HEK293 (cell line): ENCODE measurements around the gene SLC25A47.

Experiments used
- SETDB1 ChIP-seq: IDR thresholded peaks from one replicate; pipeline ENCODE4 v1.6.1; 2017; ENCODE audit warnings: mild to moderate bottlenecking, low read length, moderate library complexity, mixed read lengths; ENCODE audit not compliant: insufficient read length
- ZBTB21 ChIP-seq: fragments of 450-650 bp; formaldehyde crosslinking; IDR thresholded peaks from 2 replicates; pipeline ENCODE4 v1.5.1; 2017; ENCODE audit warnings: missing biosample characterization, missing genetic modification characterization
- ZBTB7A ChIP-seq: fragments of 450-650 bp; formaldehyde crosslinking; IDR thresholded peaks from 2 replicates; pipeline ENCODE4 v1.5.1; 2016; ENCODE audit warnings: low read depth, missing biosample characterization, missing genetic modification characterization
- ZFP3 ChIP-seq: fragments of 450-650 bp; formaldehyde crosslinking; IDR thresholded peaks from 2 replicates; pipeline ENCODE4 v1.5.1; 2016; ENCODE audit warnings: low read depth, missing biosample characterization, missing genetic modification characterization
- ZNF248 ChIP-seq: fragments of 450-650 bp; formaldehyde crosslinking; IDR thresholded peaks from 2 replicates; pipeline ENCODE4 v1.5.1; 2017; ENCODE audit warnings: missing biosample characterization, missing genetic modification characterization
- ZNF266 ChIP-seq: fragments of 450-650 bp; formaldehyde crosslinking; IDR thresholded peaks from 2 replicates; pipeline ENCODE4 v1.5.1; 2016; ENCODE audit warnings: missing biosample characterization, missing genetic modification characterization, low read depth
- ZNF423 ChIP-seq: fragments of 450-650 bp; formaldehyde crosslinking; IDR thresholded peaks from 2 replicates; pipeline ENCODE4 v1.5.1; 2016; ENCODE audit warnings: missing biosample characterization, missing genetic modification characterization
- ZNF558 ChIP-seq: fragments of 450-650 bp; formaldehyde crosslinking; IDR thresholded peaks from 2 replicates; pipeline ENCODE4 v1.5.1; 2016; ENCODE audit warnings: missing biosample characterization, missing genetic modification characterization
- ZNF561 ChIP-seq: fragments of 450-650 bp; IDR thresholded peaks from 2 replicates; pipeline ENCODE4 v1.5.1; 2018; ENCODE audit warnings: missing biosample characterization, missing genetic modification characterization, borderline replicate concordance
- ZNF610 ChIP-seq: fragments of 450-650 bp; formaldehyde crosslinking; IDR thresholded peaks from 2 replicates; pipeline ENCODE4 v1.5.1; 2016; ENCODE audit warnings: missing biosample characterization, missing genetic modification characterization, borderline replicate concordance
- ZNF785 ChIP-seq: fragments of 450-650 bp; formaldehyde crosslinking; IDR thresholded peaks from 2 replicates; pipeline ENCODE4 v1.5.1; 2016; ENCODE audit warnings: missing biosample characterization, missing genetic modification characterization
- TF ChIP-seq, protein P1 (sequence below): fragments of 450-650 bp; formaldehyde crosslinking; IDR thresholded peaks from 2 replicates; pipeline ENCODE4 v1.5.1; 2016; ENCODE audit warnings: missing biosample characterization, missing genetic modification characterization

GRCh38 chr14:100359881-100360280, 36.7 kb downstream of the SLC25A47 start:
- TF ChIP-seq, protein P1, sequence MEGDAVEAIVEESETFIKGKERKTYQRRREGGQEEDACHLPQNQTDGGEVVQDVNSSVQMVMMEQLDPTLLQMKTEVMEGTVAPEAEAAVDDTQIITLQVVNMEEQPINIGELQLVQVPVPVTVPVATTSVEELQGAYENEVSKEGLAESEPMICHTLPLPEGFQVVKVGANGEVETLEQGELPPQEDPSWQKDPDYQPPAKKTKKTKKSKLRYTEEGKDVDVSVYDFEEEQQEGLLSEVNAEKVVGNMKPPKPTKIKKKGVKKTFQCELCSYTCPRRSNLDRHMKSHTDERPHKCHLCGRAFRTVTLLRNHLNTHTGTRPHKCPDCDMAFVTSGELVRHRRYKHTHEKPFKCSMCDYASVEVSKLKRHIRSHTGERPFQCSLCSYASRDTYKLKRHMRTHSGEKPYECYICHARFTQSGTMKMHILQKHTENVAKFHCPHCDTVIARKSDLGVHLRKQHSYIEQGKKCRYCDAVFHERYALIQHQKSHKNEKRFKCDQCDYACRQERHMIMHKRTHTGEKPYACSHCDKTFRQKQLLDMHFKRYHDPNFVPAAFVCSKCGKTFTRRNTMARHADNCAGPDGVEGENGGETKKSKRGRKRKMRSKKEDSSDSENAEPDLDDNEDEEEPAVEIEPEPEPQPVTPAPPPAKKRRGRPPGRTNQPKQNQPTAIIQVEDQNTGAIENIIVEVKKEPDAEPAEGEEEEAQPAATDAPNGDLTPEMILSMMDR (tag by site-specific recombination): no peak
- TF ChIP-seq ZNF266 (tag by site-specific recombination) (no peak), ZBTB21 (tag by site-specific recombination) (no peak), ZNF248 (tag by site-specific recombination) (no peak), ZNF561 (tag by site-specific recombination) (no peak), ZNF785 (tag by site-specific recombination) (no peak), ZNF610 (tag by site-specific recombination) (no peak), ZFP3 (tag by site-specific recombination) (no peak), ZNF423 (tag by site-specific recombination) (no peak), ZBTB7A (no peak), SETDB1 (no peak), ZNF558 (tag by site-specific recombination) (no peak)
